LNCaP clone FGC (cell line): Measurements from ENCODE around the gene TBX5.

ENCODE experiments used
- DNase-seq: peaks from one replicate; pipeline ENCODE4 v3.0.0-alpha.2; 2011; ENCODE audit warnings: low read depth
- H3K4me3 ChIP-seq: 2 replicates; pipeline ENCODE4 v1.5.1; 2011; ENCODE audit warnings: mild to moderate bottlenecking, low read depth, low read length, control low read depth
- TF ChIP-seq, protein P1 (sequence below): IDR thresholded peaks from 2 replicates; pipeline ENCODE4 v1.5.1; 2012; ENCODE audit warnings: mild to moderate bottlenecking; ENCODE audit not compliant: control insufficient read depth, insufficient read depth; ENCODE audit errors: extremely low read depth

The TBX5 gene

DNA sequence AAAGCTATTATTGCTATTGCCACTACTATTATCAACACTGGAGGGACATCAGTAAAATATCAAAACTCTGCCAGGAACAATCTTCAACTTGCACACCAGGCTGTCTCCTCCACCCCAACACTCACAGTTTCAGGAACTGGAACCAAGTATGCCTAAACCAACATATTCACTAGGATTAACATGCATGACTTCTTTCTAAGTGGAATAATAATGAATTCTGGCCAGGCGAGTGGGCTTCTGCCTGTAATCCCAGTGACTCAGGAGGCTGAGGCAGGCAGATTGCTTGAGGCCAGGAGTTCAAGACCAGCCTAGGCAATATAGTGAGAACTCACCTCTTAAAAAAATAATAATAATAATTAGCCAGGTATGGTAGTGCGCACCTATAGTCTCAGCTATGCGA is 58.1 kb downstream of the TBX5 start:
- no peak for DNase-seq
- TF ChIP-seq, protein P1, sequence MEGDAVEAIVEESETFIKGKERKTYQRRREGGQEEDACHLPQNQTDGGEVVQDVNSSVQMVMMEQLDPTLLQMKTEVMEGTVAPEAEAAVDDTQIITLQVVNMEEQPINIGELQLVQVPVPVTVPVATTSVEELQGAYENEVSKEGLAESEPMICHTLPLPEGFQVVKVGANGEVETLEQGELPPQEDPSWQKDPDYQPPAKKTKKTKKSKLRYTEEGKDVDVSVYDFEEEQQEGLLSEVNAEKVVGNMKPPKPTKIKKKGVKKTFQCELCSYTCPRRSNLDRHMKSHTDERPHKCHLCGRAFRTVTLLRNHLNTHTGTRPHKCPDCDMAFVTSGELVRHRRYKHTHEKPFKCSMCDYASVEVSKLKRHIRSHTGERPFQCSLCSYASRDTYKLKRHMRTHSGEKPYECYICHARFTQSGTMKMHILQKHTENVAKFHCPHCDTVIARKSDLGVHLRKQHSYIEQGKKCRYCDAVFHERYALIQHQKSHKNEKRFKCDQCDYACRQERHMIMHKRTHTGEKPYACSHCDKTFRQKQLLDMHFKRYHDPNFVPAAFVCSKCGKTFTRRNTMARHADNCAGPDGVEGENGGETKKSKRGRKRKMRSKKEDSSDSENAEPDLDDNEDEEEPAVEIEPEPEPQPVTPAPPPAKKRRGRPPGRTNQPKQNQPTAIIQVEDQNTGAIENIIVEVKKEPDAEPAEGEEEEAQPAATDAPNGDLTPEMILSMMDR, result no peak
- H3K4me3 ChIP-seq, result no peak overlapping the region

DNA sequence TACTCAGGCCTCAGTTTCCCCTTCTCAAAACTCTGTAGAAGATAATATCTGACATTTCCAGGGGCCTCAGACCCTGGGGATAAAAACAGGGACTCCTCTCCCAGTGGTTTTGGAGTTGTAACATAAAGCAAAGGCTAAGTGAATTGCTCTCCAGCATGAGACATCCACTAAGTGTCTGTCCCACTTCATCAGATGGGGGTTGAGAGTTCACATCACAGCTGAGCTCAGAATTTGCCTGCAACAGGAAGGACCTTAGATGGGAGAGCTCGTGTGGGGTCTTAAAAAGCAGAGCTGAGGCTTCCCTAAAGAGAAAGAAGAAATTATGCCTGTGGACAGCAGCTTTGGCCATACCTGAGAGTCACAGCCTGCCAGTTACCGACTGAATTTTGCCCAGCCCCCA is 61.1 kb downstream of the TBX5 start:
- no peak for DNase-seq
- TF ChIP-seq, protein P1, result no peak
- no peak overlapping the region for H3K4me3 ChIP-seq

DNA sequence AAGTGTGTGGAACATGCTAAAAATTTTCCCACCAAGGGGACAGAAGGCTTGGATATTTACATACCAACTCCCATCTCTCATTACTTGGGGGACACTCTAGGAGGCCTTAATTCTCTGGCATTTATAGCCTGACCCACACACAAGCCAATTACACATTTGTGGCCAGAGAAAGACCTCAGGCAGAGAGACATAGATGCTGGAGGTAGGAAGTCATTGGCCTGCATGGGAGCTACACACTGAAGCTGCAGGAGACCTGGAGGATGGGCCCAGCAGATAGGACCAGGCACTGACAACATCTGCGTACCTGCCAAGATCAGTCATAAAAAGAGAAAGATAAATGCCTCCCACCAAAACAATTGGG is 61.7 kb downstream of the TBX5 start:
- TF ChIP-seq, protein P1, result no peak
- DNase-seq, result no peak

DNA sequence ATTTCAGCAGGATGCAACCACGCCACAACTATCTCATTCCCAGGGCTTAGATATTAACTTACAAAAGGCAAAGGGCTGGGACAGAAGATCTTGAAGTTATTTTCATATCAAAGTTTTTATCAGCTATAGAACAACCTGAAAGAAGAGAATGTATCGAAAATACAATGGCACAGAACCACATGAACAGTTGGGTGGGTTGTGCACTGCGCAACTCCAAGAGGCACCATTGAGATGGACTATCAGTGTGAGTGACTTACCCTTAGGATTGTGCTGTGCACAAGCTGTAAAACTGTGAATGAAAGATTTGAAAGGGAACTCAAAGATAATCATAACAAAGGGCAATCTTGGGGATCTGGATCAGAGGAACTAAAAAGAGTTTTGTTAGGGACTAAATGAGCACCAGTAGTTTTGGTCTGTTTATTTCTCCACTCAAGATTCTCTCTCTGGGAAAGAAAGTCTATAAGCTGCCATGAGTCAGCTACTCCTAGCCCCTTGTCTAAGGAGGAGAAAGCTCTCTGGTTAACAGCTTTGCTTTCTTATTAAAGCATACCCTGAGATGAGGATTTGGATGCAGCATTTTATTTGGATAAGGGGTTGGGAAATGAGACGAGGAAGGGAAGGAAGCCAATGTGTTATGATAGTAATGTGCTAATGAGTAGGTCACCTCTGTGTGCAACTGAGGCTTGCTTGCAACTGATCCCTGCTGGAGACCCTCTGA is 62.2 kb downstream of the TBX5 start:
- no peak for DNase-seq
- H3K4me3 ChIP-seq, result no peak overlapping the region
- TF ChIP-seq, protein P1, result no peak

More for the DNA sequence above, 61.7 kb downstream of the TBX5 start:
- no peak overlapping the region for H3K4me3 ChIP-seq

DNA sequence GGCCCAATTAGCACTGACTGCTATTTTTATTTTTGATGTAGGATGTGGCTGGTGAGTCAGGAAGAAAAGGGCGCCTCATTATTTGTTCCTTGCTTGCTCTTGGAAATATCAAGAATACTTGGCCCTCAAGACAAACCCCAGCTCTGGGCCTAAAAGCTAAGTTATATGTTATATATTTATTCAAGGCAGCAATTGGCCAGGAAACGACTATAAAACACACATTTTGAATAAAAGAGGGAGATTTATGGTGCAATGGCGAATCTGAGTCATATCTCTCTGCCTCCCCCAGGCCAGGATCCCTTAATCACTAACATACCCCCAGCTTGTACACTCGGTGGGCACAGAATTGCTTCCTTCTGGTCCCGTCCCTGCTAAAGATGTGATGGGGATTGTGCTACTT is 63.3 kb downstream of the TBX5 start:
- DNase-seq, result no peak
- TF ChIP-seq, protein P1, result no peak
- no peak overlapping the region for H3K4me3 ChIP-seq

DNA sequence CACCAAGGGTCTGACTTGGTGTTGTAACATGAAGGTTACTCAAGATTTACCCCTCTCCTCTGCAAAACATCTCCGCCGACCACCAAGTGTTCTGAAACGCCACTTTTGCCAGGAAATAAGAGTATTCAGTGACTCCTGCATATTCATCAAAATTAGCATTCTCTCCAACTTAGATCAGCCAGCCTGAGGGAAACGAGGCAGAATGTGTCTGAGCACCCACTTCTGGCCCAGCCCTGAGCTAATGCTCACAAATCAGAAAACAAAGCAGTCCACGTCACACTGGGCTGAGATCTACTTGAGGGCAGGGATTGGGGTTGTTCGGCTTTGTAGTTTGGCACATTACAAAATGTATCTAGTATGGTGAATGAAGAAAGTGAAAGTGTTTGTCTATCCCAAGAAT is 64.3 kb downstream of the TBX5 start:
- H3K4me3 ChIP-seq, result no peak overlapping the region
- TF ChIP-seq, protein P1, result no peak
- DNase-seq, result no peak

DNA sequence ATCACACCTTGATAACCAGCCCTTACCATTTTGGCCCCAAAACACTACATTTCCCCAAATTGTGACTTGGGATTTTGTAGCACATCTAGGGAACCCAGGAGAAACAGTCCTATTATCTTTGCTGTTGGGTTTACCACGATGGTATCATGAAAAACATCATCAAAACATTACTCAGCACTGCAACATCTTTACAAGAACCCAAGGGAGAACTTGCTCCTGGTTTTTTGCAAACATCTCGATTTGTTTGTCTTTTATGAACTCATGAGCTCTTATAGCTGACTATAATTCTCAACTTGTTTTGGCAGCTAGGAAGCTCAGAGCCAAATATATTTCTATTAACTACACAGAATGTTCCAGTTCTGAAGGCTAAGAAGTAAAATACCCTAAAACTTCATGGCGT is 65.7 kb downstream of the TBX5 start:
- H3K4me3 ChIP-seq, result no peak overlapping the region
- TF ChIP-seq, protein P1, result no peak
- DNase-seq, result no peak
